Glomerular visceral epithelial cell (primary cell): Measurements from ENCODE around the gene PDE6B.
"Not testable (repeated sequence)": the region's sequence is repeated elsewhere in the genome, so short reads cannot be mapped to it uniquely, and the experiment has no call there.

Experiments used
- DNase-seq: peaks from one replicate; pipeline ENCODE4 v3.0.0-alpha.2; 2016; ENCODE audit errors: extremely low spot score

Gene PDE6B

GRCh38 chr4:683247-683897 lies 58.0 kb downstream of the PDE6B start:
- no peak for DNase-seq

GRCh38 chr4:683982-684622 lies 58.7 kb downstream of the PDE6B start:
- peak; percentile 39 for DNase-seq

GRCh38 chr4:684623-685327 lies 59.4 kb downstream of the PDE6B start:
- no peak for DNase-seq

- DNase-seq: no peak
These were observed 60.5 kb downstream of the PDE6B start for GRCh38 chr4:685679-686412.

GRCh38 chr4:686413-687040 lies 61.2 kb downstream of the PDE6B start:
- no peak for DNase-seq

GRCh38 chr4:687048-687970 lies 61.9 kb downstream of the PDE6B start:
- DNase-seq: peak; percentile 91

GRCh38 chr4:687971-688853 lies 62.8 kb downstream of the PDE6B start:
- no peak for DNase-seq

GRCh38 chr4:688854-689681 lies 63.7 kb downstream of the PDE6B start, which contains the start of gene SLC49A3:
Gene SLC49A3 (minus strand): TSS chr4:689151. CDS start chr4:689127, 24 bp downstream.
- DNase-seq: no peak

GRCh38 chr4:689723-690122 lies 64.3 kb downstream of the PDE6B start:
- no peak for DNase-seq

GRCh38 chr4:692771-693554 lies 67.6 kb downstream of the PDE6B start:
- DNase-seq: no peak

GRCh38 chr4:694341-694940 lies 69.1 kb downstream of the PDE6B start:
- not testable (repeated sequence) for DNase-seq

GRCh38 chr4:699816-700580 lies 74.6 kb downstream of the PDE6B start:
- DNase-seq: no peak

- DNase-seq: no peak
These were observed 75.4 kb downstream of the PDE6B start for GRCh38 chr4:700587-701264.

- DNase-seq: no peak
These were observed 77.3 kb downstream of the PDE6B start for GRCh38 chr4:702618-703048.

GRCh38 chr4:703336-704197 lies 78.2 kb downstream of the PDE6B start:
- DNase-seq: no peak
